HG03280 (cell line): ENCODE measurements around the gene EEIG1.

Experiments used
- ATAC-seq: cut with Tn5 transposase; IDR thresholded peaks from one replicate; pipeline ENCODE4 v1.9.1; 2021; ENCODE audit warnings: mild to moderate bottlenecking, moderate library complexity; ENCODE audit not compliant: unreplicated experiment

Gene EEIG1

GRCh38 chr9:128001779-128002298 is 21.1 kb upstream of the EEIG1 start:
- ATAC-seq: no peak

GRCh38 chr9:128001151-128001778 is 20.5 kb upstream of the EEIG1 start:
- no peak for ATAC-seq

GRCh38 chr9:127999461-127999860 is 18.7 kb upstream of the EEIG1 start:
- no peak for ATAC-seq

- no peak for ATAC-seq
These were observed 12.9 kb upstream of the EEIG1 start for GRCh38 chr9:127993721-127994120.

- no peak for ATAC-seq
These were observed 11.0 kb upstream of the EEIG1 start for GRCh38 chr9:127991757-127992274.

- ATAC-seq: no peak
These were observed 10.4 kb upstream of the EEIG1 start for GRCh38 chr9:127991017-127991756.

GRCh38 chr9:127990554-127990953 is 9.8 kb upstream of the EEIG1 start:
- ATAC-seq: no peak

- ATAC-seq: no peak
These were observed 8.3 kb upstream of the EEIG1 start for GRCh38 chr9:127989094-127989493.

GRCh38 chr9:127987103-127987614 is 6.4 kb upstream of the EEIG1 start:
- no peak for ATAC-seq

GRCh38 chr9:127985011-127985410 is 4.2 kb upstream of the EEIG1 start:
- no peak for ATAC-seq

GRCh38 chr9:127983847-127984289 is 3.1 kb upstream of the EEIG1 start:
- ATAC-seq: peak; percentile 33

- ATAC-seq: no peak
These were observed 2.1 kb upstream of the EEIG1 start for GRCh38 chr9:127982912-127983311.

GRCh38 chr9:127981559-127982121 is 851 bp upstream of the EEIG1 start:
- ATAC-seq: no peak

- ATAC-seq: peak; percentile 35
These were observed 606 bp downstream of the EEIG1 start for GRCh38 chr9:127980060-127980705.

- no peak for ATAC-seq
These were observed 1.3 kb downstream of the EEIG1 start for GRCh38 chr9:127979333-127980059.

GRCh38 chr9:127979015-127979332 is 1.8 kb downstream of the EEIG1 start:
- ATAC-seq: no peak

- no peak for ATAC-seq
These were observed 2.7 kb downstream of the EEIG1 start for GRCh38 chr9:127977884-127978647.

- ATAC-seq: no peak
These were observed 3.5 kb downstream of the EEIG1 start for GRCh38 chr9:127977009-127977883.

GRCh38 chr9:127976498-127976897 is 4.3 kb downstream of the EEIG1 start:
- ATAC-seq: no peak
